GM08714 (cell line): ENCODE results near the gene RNF215.

Experiments used
- H3K4me3 ChIP-seq: fragments of 200-500 bp; sonication (Bioruptor generic); 2 replicates; pipeline ENCODE4 v1.5.1; 2014; ENCODE audit warnings: mild to moderate bottlenecking, low read length, inconsistent platforms
- ZNF274 ChIP-seq: IDR thresholded peaks from 2 replicates; pipeline ENCODE4 v1.6.1; 2012; ENCODE audit warnings: mild to moderate bottlenecking, low read depth, low read length

The RNF215 gene

GRCh38 chr22:30368420-30368819 is 18.8 kb downstream of the RNF215 start:
- no peak overlapping the region for H3K4me3 ChIP-seq
- no peak for TF ChIP-seq ZNF274

- no peak overlapping the region for H3K4me3 ChIP-seq
- TF ChIP-seq ZNF274, result no peak
Measured at GRCh38 chr22:30365891-30366290, 21.3 kb downstream of the RNF215 start.

- TF ChIP-seq ZNF274, result no peak
- no peak overlapping the region for H3K4me3 ChIP-seq
Measured at GRCh38 chr22:30362651-30363281, 24.4 kb downstream of the RNF215 start.

- TF ChIP-seq ZNF274, result no peak
Measured at GRCh38 chr22:30361916-30362650, 25.1 kb downstream of the RNF215 start.

GRCh38 chr22:30358541-30358940 is 28.7 kb downstream of the RNF215 start:
- no peak for TF ChIP-seq ZNF274
- no peak overlapping the region for H3K4me3 ChIP-seq

More at GRCh38 chr22:30361916-30362650, 25.1 kb downstream of the RNF215 start:
- H3K4me3 ChIP-seq, result no peak overlapping the region

GRCh38 chr22:30357650-30358215 is 29.5 kb downstream of the RNF215 start:
- TF ChIP-seq ZNF274, result no peak

GRCh38 chr22:30357236-30357570 is 30.0 kb downstream of the RNF215 start:
- no peak for TF ChIP-seq ZNF274
- peak overlapping the region; percentile 93 for H3K4me3 ChIP-seq

More at GRCh38 chr22:30357650-30358215, 29.5 kb downstream of the RNF215 start:
- H3K4me3 ChIP-seq, result no peak overlapping the region

GRCh38 chr22:30356449-30357235 is 30.6 kb downstream of the RNF215 start, which contains the start of the genes CCDC157 and SF3A1:
TSS of gene CCDC157 (plus strand) at chr22:30357007. CDS start at chr22:30366001, 8,994 bp downstream.
TSS of gene SF3A1 (minus strand) at chr22:30356894. CDS start at chr22:30356792, 102 bp downstream.
- no peak for TF ChIP-seq ZNF274
- H3K4me3 ChIP-seq, result peak within 1 kb of the TSS; percentile 93

GRCh38 chr22:30354644-30355043 is 32.6 kb downstream of the RNF215 start:
- no peak overlapping the region for H3K4me3 ChIP-seq

GRCh38 chr22:30351226-30351625 is 36.0 kb downstream of the RNF215 start:
- H3K4me3 ChIP-seq, result no peak overlapping the region
- no peak for TF ChIP-seq ZNF274

More at GRCh38 chr22:30354644-30355043, 32.6 kb downstream of the RNF215 start:
- TF ChIP-seq ZNF274, result no peak

GRCh38 chr22:30348809-30349208 is 38.4 kb downstream of the RNF215 start:
- TF ChIP-seq ZNF274, result no peak
- H3K4me3 ChIP-seq, result no peak overlapping the region

- no peak for TF ChIP-seq ZNF274
Measured at GRCh38 chr22:30348404-30348803, 38.8 kb downstream of the RNF215 start.

GRCh38 chr22:30347255-30347892 is 39.8 kb downstream of the RNF215 start:
- no peak for TF ChIP-seq ZNF274
- no peak overlapping the region for H3K4me3 ChIP-seq

More at GRCh38 chr22:30348404-30348803, 38.8 kb downstream of the RNF215 start:
- no peak overlapping the region for H3K4me3 ChIP-seq
